Astrocyte of the hippocampus (primary cell): ENCODE results near the gene PLXNC1.
A peak's percentile ranks its signal among the peaks of the same experiment; 100 is the strongest.

ENCODE experiments used
- DNase-seq: peaks from one replicate; pipeline ENCODE4 v3.0.0; 2011; ENCODE audit warnings: low read depth, low spot score

The PLXNC1 gene

DNA sequence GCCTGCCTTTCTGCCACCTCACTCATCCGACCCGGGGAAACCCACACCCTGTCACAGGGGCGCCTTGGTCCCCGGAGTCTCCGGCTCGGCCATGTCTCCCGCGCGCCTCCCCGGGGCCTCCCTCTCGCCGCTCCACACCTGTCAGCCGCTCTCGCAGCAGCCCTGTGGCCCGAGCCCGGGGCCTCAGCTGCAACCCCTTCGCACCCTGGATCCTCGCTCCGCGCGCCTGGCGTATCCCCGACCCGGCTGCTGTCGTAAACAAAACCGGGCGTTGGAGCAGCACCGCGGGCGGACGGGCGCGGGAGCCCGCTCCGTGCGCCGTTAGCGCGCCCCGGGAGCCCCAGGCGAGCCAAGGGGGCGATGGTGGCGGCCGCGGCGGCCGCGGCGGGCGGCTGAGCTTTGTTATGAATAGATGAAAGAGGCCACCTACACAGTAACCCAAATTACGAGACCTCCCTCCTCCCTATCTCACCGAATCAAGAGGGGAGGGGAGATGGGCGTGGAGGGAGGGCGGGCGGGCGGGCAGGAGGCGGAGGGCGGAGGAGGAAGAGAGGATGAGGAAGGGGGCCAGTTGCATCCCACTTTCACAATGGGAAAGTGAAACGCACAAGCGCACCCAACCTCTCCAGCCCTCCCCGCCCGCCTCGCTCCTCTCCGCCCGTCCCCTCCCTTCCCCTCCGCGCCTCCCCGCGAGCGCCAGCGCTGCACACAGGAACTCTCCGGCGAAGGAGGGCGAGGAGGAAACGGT lies at the start of gene PLXNC1:
PLXNC1 (plus strand) TSS at position 587 of the 748 bp plus-strand sequence. CDS start 395 bp downstream, outside the sequence.
- DNase-seq = peak; percentile 46

DNA sequence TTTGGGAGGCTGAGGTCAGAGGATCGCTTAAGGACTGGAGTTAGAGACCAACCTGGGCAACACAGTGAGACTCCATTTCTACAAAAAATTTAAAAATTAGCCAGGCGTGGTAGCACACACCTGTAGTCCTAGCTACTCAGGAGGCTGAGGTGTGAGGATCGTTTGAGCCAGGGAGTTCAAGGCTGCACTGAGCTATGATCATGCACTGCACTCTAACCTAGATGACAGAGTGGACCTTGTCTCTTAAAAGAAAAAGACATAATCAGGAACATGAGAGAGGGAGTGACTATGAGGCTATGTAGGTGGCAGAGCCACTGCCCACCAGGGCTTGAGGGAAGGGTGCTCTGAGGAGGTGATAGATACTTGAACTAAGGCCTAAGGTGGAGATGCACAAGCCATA lies 49.2 kb upstream of the PLXNC1 start:
- DNase-seq = no peak

DNA sequence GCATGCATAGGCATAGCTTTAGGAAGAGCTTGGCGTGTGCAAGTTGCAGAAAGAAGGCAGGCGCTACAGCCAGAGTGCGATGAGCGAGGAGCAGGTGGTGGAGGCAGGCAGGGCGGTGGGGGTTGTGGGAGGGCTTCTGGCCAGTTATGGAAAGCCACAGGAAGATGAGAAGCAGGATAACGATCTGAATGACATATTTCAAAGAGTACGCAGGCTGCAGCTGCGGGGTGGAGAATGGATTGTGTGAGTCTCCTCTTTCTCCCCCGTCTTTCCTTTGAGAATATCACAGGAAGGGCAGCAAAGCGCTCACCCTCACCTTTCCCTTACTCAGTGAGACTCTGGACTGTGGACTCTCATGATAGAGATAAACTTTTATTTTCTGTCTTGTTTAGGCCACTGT lies 48.7 kb upstream of the PLXNC1 start:
- no peak for DNase-seq

DNA sequence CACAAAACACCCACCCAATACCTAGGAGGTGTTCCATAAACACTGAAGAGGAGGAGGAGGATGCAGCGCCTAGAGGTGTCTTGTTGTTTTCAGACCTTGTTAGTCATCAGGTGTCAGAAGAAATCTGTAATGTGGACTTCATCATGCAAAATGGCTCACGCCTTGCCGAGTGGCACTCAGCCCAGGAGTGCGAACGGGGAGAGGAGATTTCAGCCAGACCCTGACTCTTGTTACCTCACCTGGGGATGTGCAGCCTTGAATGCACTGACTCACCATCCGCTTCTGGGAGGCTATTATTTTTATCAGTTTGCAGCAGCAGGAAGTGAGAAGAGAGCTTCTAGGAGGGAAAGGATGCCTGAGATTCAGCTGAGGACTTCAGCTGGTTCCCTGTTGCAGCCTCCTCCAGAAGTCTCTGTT lies 48.2 kb upstream of the PLXNC1 start:
- no peak for DNase-seq

DNA sequence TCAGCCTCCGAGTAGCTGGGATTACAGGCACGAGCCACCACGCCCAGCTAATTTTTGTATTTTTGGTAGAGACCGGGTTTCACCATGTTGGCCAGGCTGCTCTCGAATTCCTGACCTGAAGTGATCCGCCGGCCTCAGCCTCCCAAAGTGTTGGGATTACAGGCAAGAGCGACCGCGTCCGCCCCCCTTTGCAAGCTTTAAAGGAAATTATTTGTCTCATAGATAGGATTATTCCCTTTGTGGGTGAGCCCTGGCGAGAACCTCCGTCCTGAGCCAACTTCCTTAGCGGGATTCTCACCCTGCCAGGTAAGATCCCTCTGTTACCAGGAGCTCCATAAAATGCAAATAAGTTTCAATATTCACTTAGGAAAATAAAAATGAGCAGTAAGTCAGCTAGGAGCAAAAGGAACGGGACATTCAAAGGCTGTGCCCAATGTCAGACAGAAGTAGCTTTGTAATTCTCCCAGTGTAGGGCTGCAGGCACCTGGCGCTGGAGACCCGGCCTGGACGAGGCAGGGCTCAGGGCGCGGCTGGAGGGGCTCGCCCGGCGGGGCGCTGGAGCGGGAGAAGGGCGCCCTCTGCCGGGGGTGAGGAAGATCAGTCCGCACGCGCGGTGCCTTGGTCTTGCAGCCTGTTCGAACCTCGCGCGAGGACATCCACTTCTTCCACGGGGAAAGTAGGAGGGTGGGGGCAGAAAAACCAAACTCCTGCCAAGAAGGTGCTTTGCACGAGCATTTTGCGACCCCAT lies 47.2 kb upstream of the PLXNC1 start:
- peak; percentile 88 for DNase-seq

DNA sequence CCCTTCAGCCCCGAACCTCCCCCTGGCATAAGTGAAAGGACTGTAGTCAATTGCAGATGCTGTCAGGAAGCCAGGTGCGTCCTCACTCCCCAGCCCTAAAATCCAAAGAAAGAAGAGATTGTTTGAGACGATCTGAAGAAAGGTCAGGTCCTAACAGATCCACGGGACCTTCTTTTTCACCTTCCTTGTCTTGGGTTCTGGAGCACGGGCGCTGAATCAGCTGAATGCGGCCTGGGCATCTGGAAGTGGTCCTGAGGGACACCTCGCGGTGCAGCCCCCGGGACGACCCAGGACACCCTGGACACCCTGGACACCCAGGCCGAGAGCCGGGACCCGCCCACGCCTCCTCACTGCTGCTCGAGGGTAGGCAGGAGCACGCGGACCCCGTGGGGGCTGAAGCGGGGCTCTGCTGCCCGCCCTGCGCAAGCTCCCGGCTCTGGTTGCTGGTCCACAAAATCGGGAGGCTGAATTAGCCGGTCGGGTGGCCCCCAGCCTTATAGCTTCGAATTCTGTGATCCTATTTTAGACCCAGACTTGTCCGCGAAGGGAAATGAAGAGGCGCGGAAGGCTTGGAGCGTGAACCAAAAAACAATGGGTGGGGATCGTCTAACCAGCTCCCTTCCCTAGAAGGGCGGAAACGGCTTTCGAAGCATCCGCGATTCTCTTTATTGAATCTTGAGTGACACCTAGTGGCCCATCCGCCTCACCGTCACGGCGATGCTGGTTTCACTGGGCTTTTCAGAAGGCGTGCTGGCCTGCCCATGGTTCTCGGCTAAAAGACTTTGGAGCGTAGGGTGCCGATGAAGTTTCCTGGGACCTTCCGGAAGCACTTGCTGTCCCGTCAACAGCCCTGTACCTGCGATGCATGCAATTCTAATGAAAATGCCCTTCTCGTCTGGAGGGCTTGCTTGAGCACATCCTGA lies 46.4 kb upstream of the PLXNC1 start:
- DNase-seq = peak; percentile 93

DNA sequence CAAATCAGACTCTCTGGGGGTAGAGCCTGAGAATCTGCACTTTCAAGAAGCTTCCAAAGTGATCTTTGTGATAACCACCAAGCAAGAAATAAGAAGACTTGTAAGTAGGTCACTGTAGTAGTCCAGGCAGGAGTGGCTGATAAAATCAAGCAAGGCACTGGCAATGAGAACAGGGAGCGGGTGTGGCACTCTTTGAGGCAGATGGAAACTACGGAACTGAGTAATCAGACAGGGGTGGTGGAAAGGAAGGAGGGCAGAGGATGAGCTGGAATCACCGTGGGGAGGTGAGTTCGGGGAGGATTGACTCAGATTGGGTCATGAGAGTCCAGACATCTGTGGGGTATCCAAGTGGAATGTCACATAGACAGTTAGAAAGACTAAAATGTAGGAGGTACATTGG lies 44.4 kb upstream of the PLXNC1 start:
- no peak for DNase-seq

DNA sequence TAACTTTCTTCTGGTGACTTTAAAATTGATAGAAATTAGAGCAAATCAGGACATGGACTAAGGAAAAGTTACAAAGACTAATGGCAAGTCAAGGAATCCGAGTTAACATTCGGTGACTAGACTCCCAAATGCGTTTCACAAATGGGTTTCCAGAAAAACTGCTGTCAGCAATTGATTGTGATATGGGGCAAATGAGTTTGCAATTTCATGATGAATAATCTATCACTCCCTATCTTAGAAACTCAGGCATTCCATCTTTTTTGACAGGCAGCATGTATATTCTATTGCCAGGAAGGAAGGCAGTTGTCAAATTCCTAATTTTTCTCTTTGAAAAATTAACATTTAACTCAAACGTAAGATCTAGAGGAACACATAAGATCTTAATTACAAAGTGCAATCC lies 40.5 kb upstream of the PLXNC1 start:
- DNase-seq = no peak

DNA sequence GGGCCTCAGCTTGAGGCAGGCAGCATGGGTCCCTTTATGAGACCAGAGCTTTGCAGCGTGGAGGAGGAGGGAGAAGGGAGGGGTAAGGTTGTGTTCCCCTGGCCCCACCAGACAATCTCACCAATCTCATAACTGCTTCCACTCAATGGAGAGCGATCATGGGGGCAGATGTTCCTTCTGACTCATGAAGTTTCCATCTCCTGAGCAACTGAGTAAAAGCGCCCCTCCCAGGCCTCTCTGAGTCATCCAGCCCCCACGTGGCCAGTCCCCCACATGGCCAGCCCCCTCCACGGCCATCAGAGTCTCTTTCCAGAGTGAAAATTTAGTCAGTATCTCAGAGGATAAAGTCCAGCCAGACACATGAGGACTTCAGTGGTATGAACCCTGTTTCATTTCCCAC lies 39.2 kb upstream of the PLXNC1 start:
- DNase-seq = peak; percentile 44

DNA sequence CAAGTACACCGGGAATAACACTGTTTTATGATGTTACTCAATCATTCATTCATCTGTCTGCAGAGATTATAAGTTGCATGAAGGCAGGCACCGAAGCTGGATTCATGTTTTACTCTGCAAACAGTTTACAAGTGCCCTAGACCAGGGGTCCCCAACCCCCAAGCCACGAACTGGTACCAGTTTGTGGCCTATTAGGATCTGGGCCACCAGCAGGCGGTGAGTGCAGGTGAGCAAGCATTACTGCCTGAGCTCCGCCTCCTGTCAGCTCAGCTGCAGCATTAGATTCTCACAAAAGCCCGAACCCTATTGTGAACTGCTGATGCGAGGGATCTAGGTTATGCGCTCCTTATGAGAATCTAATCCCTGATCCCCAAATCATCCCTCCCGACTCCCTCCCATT lies 38.1 kb upstream of the PLXNC1 start:
- no peak for DNase-seq

DNA sequence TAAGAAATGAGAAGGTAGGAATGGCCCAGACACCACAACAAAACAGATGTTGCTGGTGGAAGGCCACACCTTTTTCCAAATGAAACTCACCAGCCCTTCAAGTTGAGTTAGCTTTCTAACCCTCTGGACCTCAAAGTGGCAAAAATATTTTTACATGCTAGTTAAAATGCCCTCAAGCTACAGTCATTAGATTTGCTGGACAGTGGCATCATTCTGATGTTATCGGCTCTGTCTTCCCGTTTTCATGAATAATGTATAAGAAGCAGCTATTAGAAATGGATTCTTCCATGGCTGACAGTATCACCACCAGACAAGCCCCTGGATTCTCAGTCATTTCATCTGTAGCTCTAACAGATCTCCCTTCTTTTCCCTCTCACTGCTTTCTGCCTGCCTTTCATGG lies 37.1 kb upstream of the PLXNC1 start:
- no peak for DNase-seq

DNA sequence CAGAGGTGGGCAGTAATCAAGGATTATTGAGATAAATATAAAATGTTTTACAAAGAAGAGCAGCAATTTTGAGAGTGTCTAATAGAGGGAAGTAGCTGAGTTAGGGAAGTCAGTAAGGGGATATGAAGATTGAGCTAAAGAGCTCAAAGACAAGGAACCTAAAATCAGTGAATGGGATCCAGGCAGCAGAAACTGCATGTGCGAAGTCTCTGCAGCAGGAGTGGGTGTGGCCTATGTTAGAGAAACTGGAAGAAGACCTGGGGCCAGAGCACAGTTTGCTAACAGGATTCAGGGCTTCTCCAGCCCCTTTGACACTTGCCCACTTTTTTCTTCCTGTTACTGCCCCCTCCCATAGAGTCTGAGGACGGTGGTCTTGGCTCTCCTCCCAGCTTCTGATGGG lies 36.3 kb upstream of the PLXNC1 start:
- no peak for DNase-seq

DNA sequence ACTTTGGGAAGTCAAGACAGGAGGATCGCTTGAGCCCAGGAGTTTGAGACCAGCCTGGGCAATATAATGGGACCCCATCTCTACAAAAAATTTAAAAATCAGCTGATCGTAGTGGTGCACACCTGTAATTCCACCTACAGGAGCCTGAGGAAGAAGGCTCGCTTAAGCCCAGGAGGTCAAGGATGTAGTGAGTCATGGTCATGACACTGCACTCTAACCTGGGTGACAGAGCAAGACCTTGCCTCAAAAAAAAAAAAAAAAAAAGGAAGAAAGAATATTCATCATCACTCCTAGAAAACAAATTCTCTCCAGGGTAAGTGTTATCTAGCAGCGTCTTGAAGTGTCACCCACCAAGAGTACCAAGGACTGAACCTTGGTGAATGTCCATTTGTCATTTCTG lies 34.2 kb upstream of the PLXNC1 start:
- no peak for DNase-seq

DNA sequence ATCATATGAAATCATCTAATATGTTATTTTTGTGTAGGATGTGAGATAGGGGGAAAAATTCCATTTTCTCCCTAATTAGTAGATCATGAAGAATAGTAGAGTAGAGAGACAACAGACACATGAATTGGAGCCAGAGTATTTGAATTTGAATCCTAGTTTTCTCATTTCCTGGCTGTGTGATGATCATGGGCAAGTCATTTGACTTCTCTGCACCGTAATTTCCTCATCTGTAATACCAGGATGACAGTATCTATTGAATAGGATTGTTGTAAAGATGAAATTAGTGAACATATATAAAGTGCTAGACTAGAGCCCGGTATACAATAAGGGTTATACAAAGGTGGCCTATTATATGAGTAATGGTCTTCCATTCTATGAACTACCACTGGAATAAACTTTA lies 32.2 kb upstream of the PLXNC1 start:
- no peak for DNase-seq

DNA sequence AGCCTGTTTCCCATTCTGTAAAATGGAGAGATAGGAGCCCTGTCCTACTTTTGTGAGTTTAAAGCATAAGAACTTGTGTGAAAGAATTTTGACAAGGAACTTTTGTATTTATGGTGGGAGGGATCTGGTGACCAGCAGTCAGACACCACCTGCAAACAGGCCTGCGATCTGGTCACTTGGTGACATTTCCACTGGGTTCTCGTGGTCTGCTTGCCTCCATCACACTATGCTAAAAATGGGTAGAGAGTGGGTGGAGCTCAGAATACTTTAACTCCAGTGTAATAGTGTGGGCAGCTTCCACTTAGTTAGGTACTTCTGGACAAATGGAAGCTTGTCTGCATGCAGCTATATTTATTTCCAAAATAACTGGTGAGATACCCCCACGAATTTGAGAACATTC lies 26.5 kb upstream of the PLXNC1 start:
- no peak for DNase-seq

DNA sequence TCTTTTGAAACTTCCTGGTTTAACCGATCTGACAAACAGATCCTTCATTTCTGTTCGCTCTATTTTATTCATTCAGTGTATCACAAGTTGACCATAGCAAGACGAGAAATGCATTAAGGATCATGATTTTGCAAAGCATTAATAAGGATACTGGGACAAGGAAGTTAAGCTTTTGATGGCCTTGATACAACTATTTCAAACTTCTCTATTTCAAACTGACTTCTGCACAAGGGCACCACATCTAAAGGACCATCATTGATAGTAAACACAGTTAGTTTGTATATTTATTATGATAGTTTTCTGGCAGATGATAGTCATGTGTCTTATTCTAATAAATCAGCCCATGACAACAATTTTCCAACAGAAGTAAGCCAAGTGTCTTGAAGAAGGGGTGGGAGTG lies 25.8 kb upstream of the PLXNC1 start:
- no peak for DNase-seq

DNA sequence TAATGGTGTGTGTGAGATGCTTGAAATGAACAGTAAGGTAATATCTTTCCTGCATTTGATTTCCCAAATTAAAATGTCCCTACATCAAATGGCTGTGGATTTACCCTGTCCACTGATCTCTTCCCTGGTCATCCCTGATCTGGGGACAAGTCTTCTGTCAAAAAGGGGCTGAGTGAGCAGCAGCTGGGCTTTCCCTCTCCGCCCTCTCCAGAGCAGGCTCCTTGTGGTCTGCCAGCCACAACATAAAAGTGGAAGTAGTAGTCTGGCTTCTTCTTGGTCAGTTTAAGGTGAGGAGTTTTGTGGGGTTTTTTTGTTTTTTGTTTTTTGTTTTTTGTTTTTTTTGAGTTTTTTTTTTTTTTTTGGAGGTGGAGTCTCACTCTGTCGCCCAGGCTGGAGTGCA lies 25.2 kb upstream of the PLXNC1 start:
- DNase-seq = no peak

DNA sequence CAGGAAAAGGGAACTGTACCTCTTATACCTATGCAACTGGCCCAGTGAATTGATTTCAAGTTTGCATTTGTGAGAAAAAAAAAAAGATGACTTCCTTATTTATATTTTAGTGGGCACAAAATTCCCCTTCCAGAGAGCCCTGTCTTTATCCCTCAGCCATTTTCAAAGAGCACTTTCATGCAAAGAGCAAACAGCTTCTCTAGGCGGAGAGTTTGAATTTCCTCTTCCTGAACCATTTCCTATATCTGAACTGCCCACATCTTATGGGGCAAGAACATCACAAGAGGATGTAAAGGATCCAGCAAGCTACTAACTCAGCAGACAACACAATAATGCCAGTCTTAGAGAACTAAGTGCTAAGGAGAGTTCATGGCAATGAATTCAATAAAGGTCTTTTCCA lies 22.3 kb upstream of the PLXNC1 start:
- DNase-seq = no peak

DNA sequence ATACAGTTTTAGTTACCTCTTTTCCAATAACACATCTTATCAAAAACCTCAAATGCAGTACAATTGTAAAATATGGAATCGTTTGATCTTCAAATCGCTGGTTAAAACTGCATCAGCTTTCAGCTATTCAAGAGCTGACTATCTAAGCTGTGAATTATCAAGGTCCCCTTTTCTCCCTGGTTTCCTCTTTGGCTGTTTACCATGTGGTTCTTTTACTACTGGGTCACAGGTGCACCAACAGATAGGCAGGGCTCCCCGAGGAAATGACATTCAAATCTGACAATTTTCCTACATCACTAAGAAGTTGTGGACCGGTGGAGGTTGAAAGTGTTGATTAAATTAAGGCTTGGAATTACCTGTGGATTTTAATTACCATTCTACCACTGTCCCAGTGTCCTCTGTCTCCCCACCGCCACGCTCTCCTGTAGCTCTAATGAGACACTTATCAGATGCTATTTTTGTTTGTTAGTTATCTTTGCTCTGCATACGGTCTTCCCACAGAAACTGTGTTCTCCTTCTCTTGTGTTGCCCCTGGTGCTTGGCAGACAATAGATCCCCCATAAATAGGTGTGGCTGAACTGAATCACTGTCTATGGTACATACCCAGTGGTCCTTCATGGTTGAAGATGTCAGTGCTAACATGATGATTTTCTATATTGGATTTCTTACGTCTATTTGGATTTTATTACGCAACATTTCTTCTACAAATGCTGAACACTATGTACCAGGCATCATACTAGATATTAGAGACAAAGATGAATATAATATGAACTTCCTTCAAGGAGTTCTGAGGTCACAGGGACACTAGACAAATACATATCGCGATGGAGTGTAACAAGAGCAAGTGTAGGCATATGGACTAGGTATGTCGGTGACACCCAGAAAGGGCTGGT lies 20.9 kb upstream of the PLXNC1 start:
- DNase-seq = no peak

DNA sequence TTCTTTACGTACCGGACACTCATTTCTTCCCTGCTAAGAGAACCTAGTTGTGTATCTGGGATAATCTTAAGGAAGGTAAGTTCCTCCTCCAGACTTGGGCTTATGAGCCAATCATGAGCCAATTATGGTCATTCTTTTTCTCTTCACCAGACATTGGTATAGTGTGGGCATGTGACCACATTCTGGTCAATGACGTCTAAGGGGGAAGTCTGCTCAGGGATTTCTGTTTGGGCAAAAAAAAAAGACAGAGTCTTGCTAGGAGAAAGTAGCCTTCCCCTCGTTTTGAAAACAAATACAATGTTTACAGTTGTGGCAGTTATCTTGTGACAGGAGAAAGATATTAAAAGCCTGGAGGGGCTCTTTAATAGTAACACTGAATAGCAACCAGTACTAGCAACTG lies 20.1 kb upstream of the PLXNC1 start:
- DNase-seq = no peak
